Colonic mucosa (tissue), 4 donors: ENCODE results near the gene DPM3. TPM values are rescaled to one million over a fixed set of nuclear protein-coding genes. Genes with fewer than 3 reads are reported as not detected.
"Not testable (repeated sequence)": the region's sequence is repeated elsewhere in the genome, so short reads cannot be mapped to it uniquely, and the experiment has no call there.

ENCODE experiments used
- DNase-seq: peaks from one replicate; pipeline ENCODE4 v3.0.0-alpha.2; 2020
- H3K27ac ChIP-seq: fragments of 200-600 bp; one replicate; pipeline ENCODE4 v1.8.0; 2021
- H3K27me3 ChIP-seq: fragments of 200-600 bp; one replicate; pipeline ENCODE4 v1.8.0; 2021
- H3K36me3 ChIP-seq: fragments of 200-600 bp; one replicate; pipeline ENCODE4 v1.8.0; 2021
- H3K4me1 ChIP-seq: fragments of 200-600 bp; one replicate; pipeline ENCODE4 v1.8.0; 2021; ENCODE audit warnings: mild to moderate bottlenecking
- H3K4me3 ChIP-seq: fragments of 200-600 bp; one replicate; pipeline ENCODE4 v1.8.0; 2021
- H3K9ac ChIP-seq, 2 donors: one replicate each; pipeline ENCODE4 v1.7.0; 2013; ENCODE audit warnings: control low read depth in 2 of 2, low read depth in 2 of 2, low read length in 2 of 2
- H3K9me3 ChIP-seq: fragments of 200-600 bp; one replicate; pipeline ENCODE4 v1.8.0; 2021
- intact Hi-C: fragments of 100-400 bp; cut with DNase I; formaldehyde crosslinking; loops from one replicate; pipeline ENCODE4 v1.14.1; 2022
- total RNA-seq, 2 donors: library from RNA; stranded (reverse); fragmentation: NEBNext Ultra II Directional in 1 of 2; extraction: Animal tissue kit (Norgen Biotek cat#: 25700) in 1 of 2; gene quantifications; one replicate each; pipeline ENCODE4 v1.2.1, GENCODE V29; 2021
- TF ChIP-seq, protein P1 (sequence below): fragments of 200-600 bp; IDR thresholded peaks from one replicate; pipeline ENCODE4 v1.8.0; 2022; ENCODE audit warnings: antibody characterized with exemption, mild to moderate bottlenecking
- donor health status: healthy.
- donor health status: DM: no; HTN: no; CAD: no.
- donor health status: DM: no; HTN: no; CAD: no.

Gene DPM3
- total RNA-seq, 2 donors from 2014 or later, result 149 to 182 TPM

DNA sequence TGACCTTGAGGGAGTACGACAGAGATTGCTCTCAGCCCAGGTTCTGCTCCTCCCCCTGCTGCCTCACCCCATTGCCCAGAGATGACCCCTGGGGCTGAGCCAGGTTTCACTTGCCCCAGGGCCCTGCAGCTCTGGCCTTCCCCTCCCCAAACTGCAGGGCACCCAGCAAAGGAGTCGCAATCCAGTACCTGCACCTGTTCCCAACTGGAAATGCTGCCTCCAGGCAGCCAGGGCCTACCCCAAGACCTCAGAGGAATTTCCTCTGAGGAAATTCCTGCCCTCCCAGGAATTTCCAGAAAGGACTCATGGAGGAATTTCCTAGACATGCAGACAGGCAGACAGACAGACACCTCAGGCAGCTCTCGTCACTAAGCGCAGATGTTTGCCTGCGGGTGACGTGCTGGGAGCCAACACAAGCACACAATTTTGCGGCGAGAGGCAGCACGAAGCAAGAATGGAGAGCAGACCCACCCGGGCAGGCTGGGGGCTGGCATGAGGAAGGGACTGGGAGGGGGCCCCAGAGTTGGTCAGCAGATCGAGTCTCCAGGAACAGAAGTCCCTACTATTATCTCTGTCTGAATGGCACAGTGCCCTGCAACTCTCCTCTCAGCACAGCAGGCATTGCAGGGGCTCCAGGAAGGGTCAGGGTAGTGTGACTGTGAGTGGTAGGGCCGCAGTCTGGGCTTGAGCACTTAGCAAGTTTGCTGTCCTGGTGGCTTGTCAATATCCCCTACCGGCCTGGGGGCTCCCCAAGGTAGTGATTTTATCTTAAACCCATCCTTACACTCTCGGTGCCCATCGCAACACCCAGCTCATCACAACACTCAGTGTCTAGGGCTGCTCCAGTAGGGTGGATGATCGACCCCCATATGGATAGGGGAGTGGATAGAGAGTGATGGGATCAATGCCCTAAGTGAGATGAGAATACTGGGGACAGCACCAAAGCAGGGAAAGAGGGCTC lies 15.5 kb downstream of the DPM3 start:
- Histone ChIP-seq H3K9me3 (no peaks in the 10 kb centered on the region), H3K4me3 (no peak overlapping the region), H3K9ac (peak overlapping the region; percentile 1 to 100), H3K27me3 (peaks cover 4% of the 10 kb centered on the region), H3K4me1 (peaks cover 14% of the 10 kb centered on the region), H3K27ac (peak overlapping the region; percentile 92), H3K36me3 (no peaks in the 10 kb centered on the region)
- DNase-seq, result peak; percentile 67
- TF ChIP-seq, protein P1, sequence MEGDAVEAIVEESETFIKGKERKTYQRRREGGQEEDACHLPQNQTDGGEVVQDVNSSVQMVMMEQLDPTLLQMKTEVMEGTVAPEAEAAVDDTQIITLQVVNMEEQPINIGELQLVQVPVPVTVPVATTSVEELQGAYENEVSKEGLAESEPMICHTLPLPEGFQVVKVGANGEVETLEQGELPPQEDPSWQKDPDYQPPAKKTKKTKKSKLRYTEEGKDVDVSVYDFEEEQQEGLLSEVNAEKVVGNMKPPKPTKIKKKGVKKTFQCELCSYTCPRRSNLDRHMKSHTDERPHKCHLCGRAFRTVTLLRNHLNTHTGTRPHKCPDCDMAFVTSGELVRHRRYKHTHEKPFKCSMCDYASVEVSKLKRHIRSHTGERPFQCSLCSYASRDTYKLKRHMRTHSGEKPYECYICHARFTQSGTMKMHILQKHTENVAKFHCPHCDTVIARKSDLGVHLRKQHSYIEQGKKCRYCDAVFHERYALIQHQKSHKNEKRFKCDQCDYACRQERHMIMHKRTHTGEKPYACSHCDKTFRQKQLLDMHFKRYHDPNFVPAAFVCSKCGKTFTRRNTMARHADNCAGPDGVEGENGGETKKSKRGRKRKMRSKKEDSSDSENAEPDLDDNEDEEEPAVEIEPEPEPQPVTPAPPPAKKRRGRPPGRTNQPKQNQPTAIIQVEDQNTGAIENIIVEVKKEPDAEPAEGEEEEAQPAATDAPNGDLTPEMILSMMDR, result no peak
- intact Hi-C loops, result no loop called here

DNA sequence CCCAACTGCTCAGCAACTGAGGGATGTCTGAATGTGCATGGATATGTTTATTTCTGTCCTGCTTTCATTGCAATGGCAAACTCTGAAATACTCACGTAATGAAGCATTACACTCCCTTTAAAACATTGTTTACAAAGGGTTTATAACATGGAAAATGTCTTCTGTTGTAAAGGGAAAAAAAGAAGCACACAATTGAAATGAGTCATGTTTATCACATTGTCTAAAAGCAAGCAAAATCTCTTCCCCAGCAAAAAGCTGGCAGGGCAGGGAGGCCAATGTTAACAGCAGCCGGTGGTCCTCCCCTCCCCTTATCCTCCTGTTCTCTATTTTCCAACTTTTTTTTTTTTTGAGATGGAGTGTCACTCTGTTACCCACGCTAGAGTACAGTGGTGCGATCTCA lies 16.5 kb downstream of the DPM3 start:
- Histone ChIP-seq H3K9ac (peak overlapping the region in 1 of 2 donors; percentile 100), H3K27ac (peak overlapping the region; percentile 92), H3K27me3 (peaks cover 4% of the 10 kb centered on the region), H3K4me1 (peaks cover 14% of the 10 kb centered on the region), H3K9me3 (no peaks in the 10 kb centered on the region), H3K36me3 (no peaks in the 10 kb centered on the region), H3K4me3 (no peak overlapping the region)
- DNase-seq, result no peak
- TF ChIP-seq, protein P1, result no peak
- intact Hi-C loops, result no loop called here

DNA sequence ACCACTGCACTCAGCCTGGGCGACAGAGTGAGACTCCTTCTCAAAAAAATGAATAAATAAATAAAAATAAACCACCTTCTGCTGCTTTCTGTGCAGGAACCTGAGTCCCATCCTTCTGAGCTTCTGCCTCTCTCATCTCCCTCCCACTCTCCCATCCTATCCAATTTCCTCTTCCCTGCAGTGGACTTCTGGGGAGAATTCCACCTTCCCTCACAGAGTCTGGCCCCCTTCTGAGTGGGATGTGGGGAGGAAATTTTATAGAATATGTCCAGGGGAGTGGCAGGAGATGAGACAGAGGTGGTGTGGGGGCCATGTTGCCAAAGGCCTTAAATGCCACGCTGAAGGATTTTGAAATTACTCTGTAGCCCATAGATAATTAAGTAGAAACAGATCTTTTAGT lies 18.0 kb downstream of the DPM3 start:
- DNase-seq, result no peak
- no peak overlapping the region for H3K4me3 ChIP-seq
- peak overlapping the region in 1 of 2 donors; percentile 4 for H3K9ac ChIP-seq
- H3K9me3 ChIP-seq, result no peaks in the 10 kb centered on the region
- intact Hi-C loops, result no loop called here
- TF ChIP-seq, protein P1, result no peak
- H3K27ac ChIP-seq, result no peak overlapping the region
- no peaks in the 10 kb centered on the region for H3K36me3 ChIP-seq
- peaks cover under 1% of the 10 kb centered on the region for H3K27me3 ChIP-seq
- H3K4me1 ChIP-seq, result peaks cover 11% of the 10 kb centered on the region

GRCh38 chr1:155121249-155121648 lies 19.1 kb downstream of the DPM3 start:
- peak overlapping the region in 1 of 2 donors; percentile 28 for H3K9ac ChIP-seq
- no peaks in the 10 kb centered on the region for H3K36me3 ChIP-seq
- no peaks in the 10 kb centered on the region for H3K9me3 ChIP-seq
- DNase-seq, result no peak
- intact Hi-C loops, result no loop called here
- H3K4me1 ChIP-seq, result peaks cover 11% of the 10 kb centered on the region
- no peak overlapping the region for H3K27ac ChIP-seq
- no peak overlapping the region for H3K4me3 ChIP-seq
- TF ChIP-seq, protein P1, result no peak
- H3K27me3 ChIP-seq, result no peaks in the 10 kb centered on the region

GRCh38 chr1:155120253-155120652 lies 20.1 kb downstream of the DPM3 start:
- H3K27me3 ChIP-seq, result no peaks in the 10 kb centered on the region
- TF ChIP-seq, protein P1, result no peak
- H3K4me1 ChIP-seq, result peaks cover 8% of the 10 kb centered on the region
- DNase-seq, result no peak
- H3K36me3 ChIP-seq, result no peaks in the 10 kb centered on the region
- H3K4me3 ChIP-seq, result no peak overlapping the region
- H3K9me3 ChIP-seq, result no peaks in the 10 kb centered on the region
- intact Hi-C loops, result no loop called here
- no peak overlapping the region for H3K27ac ChIP-seq
- peak overlapping the region in 1 of 2 donors; percentile 54 for H3K9ac ChIP-seq

DNA sequence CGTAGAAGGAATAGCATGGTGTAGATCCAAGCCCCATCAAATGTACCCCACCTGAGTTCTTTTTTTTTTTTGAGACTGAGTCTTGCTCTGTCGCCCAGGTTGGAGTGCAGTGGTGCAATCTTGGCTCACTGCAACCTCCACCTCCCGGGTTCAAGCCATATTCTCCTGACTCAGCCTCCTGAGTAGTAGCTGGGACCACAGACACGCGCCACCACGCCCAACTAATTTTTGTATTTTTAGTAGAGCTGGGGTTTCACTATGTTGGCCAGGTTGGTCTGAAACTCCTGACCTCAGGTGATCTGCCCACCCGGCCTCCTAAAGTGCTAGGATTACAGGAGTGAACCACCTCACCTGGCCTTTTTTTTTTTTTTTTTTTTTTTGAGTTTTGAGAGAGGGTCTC lies 22.2 kb downstream of the DPM3 start:
- intact Hi-C loops, DNase-seq, H3K4me3 ChIP-seq, H3K9ac ChIP-seq, H3K4me1 ChIP-seq, H3K27me3 ChIP-seq, H3K36me3 ChIP-seq, H3K9me3 ChIP-seq: not testable (repeated sequence)
- H3K27ac ChIP-seq, result peak overlapping the region; percentile 43
